HG02840 (cell line): ENCODE data around the gene EEF1AKMT3.
"Not testable (repeated sequence)": the region's sequence is repeated elsewhere in the genome, so short reads cannot be mapped to it uniquely, and the experiment has no call there.

Experiments used
- ATAC-seq: cut with Tn5 transposase; IDR thresholded peaks from one replicate; pipeline ENCODE4 v1.9.1; 2021; ENCODE audit warnings: mild to moderate bottlenecking, moderate library complexity, moderate number of reproducible peaks; ENCODE audit not compliant: unreplicated experiment, low FRiP score

EEF1AKMT3 gene

GRCh38 chr12:57763881-57764661, 8.3 kb upstream of the EEF1AKMT3 start:
- no peak for ATAC-seq

- no peak for ATAC-seq
Observed at GRCh38 chr12:57764662-57765002, 7.8 kb upstream of the EEF1AKMT3 start.

GRCh38 chr12:57765003-57765697, 7.3 kb upstream of the EEF1AKMT3 start:
- ATAC-seq = peak; percentile 34

- ATAC-seq = no peak
Observed at GRCh38 chr12:57765698-57766463, 6.5 kb upstream of the EEF1AKMT3 start.

GRCh38 chr12:57766464-57767304, 5.7 kb upstream of the EEF1AKMT3 start, which contains the start of gene CYP27B1:
CYP27B1 (minus strand) TSS chr12:57767078; CDS start chr12:57767041, 37 bp downstream.
- ATAC-seq = no peak

- no peak for ATAC-seq
Observed at GRCh38 chr12:57767305-57767698, 5.1 kb upstream of the EEF1AKMT3 start.

- ATAC-seq = no peak
Observed at GRCh38 chr12:57767876-57768275, 4.5 kb upstream of the EEF1AKMT3 start.

GRCh38 chr12:57769594-57769993, 2.8 kb upstream of the EEF1AKMT3 start:
- no peak for ATAC-seq

- ATAC-seq = no peak
Observed at GRCh38 chr12:57770734-57771133, 1.7 kb upstream of the EEF1AKMT3 start.

GRCh38 chr12:57771236-57771872, 1.1 kb upstream of the EEF1AKMT3 start:
- peak; percentile 68 for ATAC-seq

- ATAC-seq = peak; percentile 78
Observed at GRCh38 chr12:57771873-57772428, 463 bp upstream of the EEF1AKMT3 start, which contains the start of gene METTL1. METTL1 (minus strand) TSS chr12:57772105; CDS start chr12:57772083, 22 bp downstream.

- not testable (repeated sequence) for ATAC-seq
Observed at GRCh38 chr12:57774634-57775033, 2.2 kb downstream of the EEF1AKMT3 start.

GRCh38 chr12:57775044-57775443, 2.6 kb downstream of the EEF1AKMT3 start:
- ATAC-seq = no peak

- ATAC-seq = no peak
Observed at GRCh38 chr12:57775563-57776246, 3.3 kb downstream of the EEF1AKMT3 start.

- no peak for ATAC-seq
Observed at GRCh38 chr12:57776247-57776587, 3.8 kb downstream of the EEF1AKMT3 start.

GRCh38 chr12:57777367-57777766, 5.0 kb downstream of the EEF1AKMT3 start:
- ATAC-seq = no peak

GRCh38 chr12:57777911-57778310, 5.5 kb downstream of the EEF1AKMT3 start:
- ATAC-seq = no peak

- ATAC-seq = no peak
Observed at GRCh38 chr12:57779736-57780135, 7.3 kb downstream of the EEF1AKMT3 start.
